CD4-positive, alpha-beta memory T cell (primary cell): ENCODE results near the gene POLR2M. TPM values are rescaled to one million over a fixed set of nuclear protein-coding genes. Genes with fewer than 3 reads are reported as not detected.

Experiments used
- CTCF ChIA-PET: fragments of 350-600 bp; sonication (Branson Sonifier 250); formaldehyde crosslinking; loops from one replicate; lab custom pipeline; 2021; ENCODE audit warnings: inconsistent platforms; ENCODE audit not compliant: partially characterized antibody; lab: Charles Lee
- POLR2A ChIA-PET: fragments of 350-600 bp; sonication (Branson Sonifier 250); formaldehyde crosslinking; loops from one replicate; lab custom pipeline; 2021; ENCODE audit not compliant: partially characterized antibody; lab: Charles Lee
- DNase-seq, 5 donors: peaks; one replicate each; pipeline versions ENCODE4 v3.0.0 to v3.0.0-alpha.2; 2020 to 2022; ENCODE audit warnings: mixed read lengths in 1 of 5
- H3K27ac ChIP-seq: one replicate; pipeline ENCODE4 v1.7.0; 2013; ENCODE audit warnings: low read depth, low read length
- H3K27me3 ChIP-seq: 2 replicates; pipeline ENCODE4 v1.7.0; 2013; ENCODE audit warnings: mild to moderate bottlenecking, low read length, moderate library complexity; ENCODE audit not compliant: insufficient read depth
- H3K36me3 ChIP-seq: 2 replicates; pipeline ENCODE4 v1.7.0; 2013; ENCODE audit warnings: mild to moderate bottlenecking, low read length, moderate library complexity; ENCODE audit not compliant: insufficient read depth
- H3K4me1 ChIP-seq: 2 replicates; pipeline ENCODE4 v1.7.0; 2013; ENCODE audit warnings: mild to moderate bottlenecking, low read length, moderate library complexity; ENCODE audit not compliant: insufficient read depth
- H3K4me3 ChIP-seq, 2 donors: one replicate each; pipeline ENCODE4 v1.7.0; 2013; ENCODE audit warnings: low read length in 2 of 2, mild to moderate bottlenecking in 1 of 2
- H3K9me3 ChIP-seq, 2 donors: one replicate each; pipeline ENCODE4 v1.7.0; 2013; ENCODE audit warnings: low read length in 2 of 2, control low read depth in 1 of 2; ENCODE audit not compliant: control insufficient read depth in 1 of 2
- H3K27ac Mint-ChIP-seq, 7 donors: one replicate each; pipeline ENCODE4 v1.8.0; 2020 to 2021; ENCODE audit warnings: mixed read lengths in 7 of 7, mild to moderate bottlenecking in 6 of 7, inconsistent platforms in 3 of 7, moderate library complexity in 3 of 7
- H3K27me3 Mint-ChIP-seq, 2 donors: one replicate each; pipeline ENCODE4 v1.8.0; 2020 to 2021; ENCODE audit warnings: mixed read lengths in 2 of 2
- H3K36me3 Mint-ChIP-seq, 2 donors: one replicate each; pipeline ENCODE4 v1.8.0; 2020 to 2021; ENCODE audit warnings: mixed read lengths in 2 of 2, inconsistent platforms in 1 of 2, mild to moderate bottlenecking in 1 of 2
- H3K4me1 Mint-ChIP-seq, 4 donors: one replicate each; pipeline ENCODE4 v1.8.0; 2020 to 2021; ENCODE audit warnings: mixed read lengths in 4 of 4, mild to moderate bottlenecking in 1 of 4
- H3K4me3 Mint-ChIP-seq, 8 donors: one replicate each; pipeline ENCODE4 v1.8.0; 2020 to 2021; ENCODE audit warnings: mixed read lengths in 8 of 8, mild to moderate bottlenecking in 7 of 8, moderate library complexity in 6 of 8, inconsistent platforms in 3 of 8
- H3K9me3 Mint-ChIP-seq, 8 donors: one replicate each; pipeline ENCODE4 v1.8.0; 2020 to 2021; ENCODE audit warnings: mixed read lengths in 8 of 8, mild to moderate bottlenecking in 5 of 8, inconsistent platforms in 3 of 8, moderate library complexity in 1 of 8
- intact Hi-C: fragments of 100-400 bp; cut with micrococcal nuclease; formaldehyde crosslinking; loops from one replicate; pipeline ENCODE4 v1.15.1; 2023
- polyA plus RNA-seq, 2 donors: library from polyadenylated mRNA; unstranded; fragments of 300-500 nt; fragmentation: Illumina TruSeq; gene quantifications; one replicate each; pipeline ENCODE4 v1.2.3, GENCODE V29; 2021
- total RNA-seq, 2 experiments: library from RNA; stranded (reverse); gene quantifications; one replicate each; pipeline ENCODE4 v1.2.3, GENCODE V29; 2021

Gene POLR2M
- total and polyA plus RNA-seq, 4 experiments from 2014 or later: 49.8 to 97.3 (median 78.0) TPM

GRCh38 chr15:57692709-57693108 is 13.8 kb upstream of the POLR2M start:
- Histone ChIP-seq H3K36me3 (no peaks in the 10 kb centered on the region), H3K4me3 (no peak overlapping the region), H3K4me1 (no peaks in the 10 kb centered on the region), H3K27me3 (no peaks in the 10 kb centered on the region), H3K27ac (no peak overlapping the region), H3K9me3 (no peaks in the 10 kb centered on the region)
- Mint-ChIP-seq H3K36me3 (no peaks in the 10 kb centered on the region), H3K27me3 (peaks cover 0 to 4% of the 10 kb centered on the region in 2 donors), H3K9me3 (no peaks in the 10 kb centered on the region), H3K4me3 (no peak overlapping the region), H3K27ac (no peak overlapping the region), H3K4me1 (no peaks in the 10 kb centered on the region)
- ChIA-PET POLR2A (no interaction called here), CTCF (no interaction called here)
- intact Hi-C loops: no loop called here
- DNase-seq: no peak

- Mint-ChIP-seq H3K36me3 (no peaks in the 10 kb centered on the region), H3K9me3 (no peaks in the 10 kb centered on the region), H3K27ac (no peak overlapping the region), H3K4me1 (no peaks in the 10 kb centered on the region), H3K4me3 (no peak overlapping the region), H3K27me3 (peaks cover 0 to 9% of the 10 kb centered on the region in 2 donors)
- no peak for DNase-seq
- no peaks in the 10 kb centered on the region for H3K36me3 ChIP-seq
- intact Hi-C loops: no loop called here
- no peak overlapping the region for H3K4me3 ChIP-seq
- no peaks in the 10 kb centered on the region for H3K27me3 ChIP-seq
- POLR2A ChIA-PET: interaction anchor here (1.4 kb wide), 1 partner anchor 12 kb away, joined by 3 read pairs; the partner anchor contains the start of gene POLR2M
- no peak overlapping the region for H3K27ac ChIP-seq
- CTCF ChIA-PET: no interaction called here
- no peaks in the 10 kb centered on the region for H3K4me1 ChIP-seq
- H3K9me3 ChIP-seq: no peaks in the 10 kb centered on the region
Measured at GRCh38 chr15:57694279-57694678, 12.2 kb upstream of the POLR2M start.

GRCh38 chr15:57696146-57696545 is 10.4 kb upstream of the POLR2M start:
- CTCF ChIA-PET: interaction anchor here (1.5 to 2.6 kb wide), 3 partner anchors 17 to 36 kb away, joined by 3 to 7 read pairs (median 4); no protein-coding TSS in a partner anchor
- no peak for DNase-seq

GRCh38 chr15:57697588-57697987 is 8.9 kb upstream of the POLR2M start:
- Histone ChIP-seq H3K36me3 (no peaks in the 10 kb centered on the region), H3K4me1 (peaks cover 1% of the 10 kb centered on the region), H3K27me3 (no peaks in the 10 kb centered on the region), H3K9me3 (no peaks in the 10 kb centered on the region), H3K4me3 (no peak overlapping the region), H3K27ac (no peak overlapping the region)
- CTCF ChIA-PET: interaction anchor here (1.5 kb wide), 1 partner anchor 32 kb away, joined by 4 read pairs; no protein-coding TSS in a partner anchor
- POLR2A ChIA-PET: no interaction called here
- Mint-ChIP-seq H3K9me3 (no peaks in the 10 kb centered on the region), H3K36me3 (no peaks in the 10 kb centered on the region), H3K27me3 (peaks cover 2 to 11% of the 10 kb centered on the region in 2 donors), H3K4me3 (no peak overlapping the region), H3K27ac (no peak overlapping the region), H3K4me1 (peaks cover 0 to 6% (median 4%) of the 10 kb centered on the region in 4 donors)
- no peak for DNase-seq
- intact Hi-C loops: no loop called here

More at GRCh38 chr15:57696146-57696545, 10.4 kb upstream of the POLR2M start:
- H3K27me3 ChIP-seq: no peaks in the 10 kb centered on the region
- POLR2A ChIA-PET: no interaction called here
- H3K36me3 ChIP-seq: no peaks in the 10 kb centered on the region
- no peaks in the 10 kb centered on the region for H3K9me3 ChIP-seq
- Mint-ChIP-seq H3K27me3 (peaks cover 2 to 11% of the 10 kb centered on the region in 2 donors), H3K4me3 (no peak overlapping the region), H3K9me3 (no peaks in the 10 kb centered on the region), H3K36me3 (no peaks in the 10 kb centered on the region), H3K4me1 (no peaks in the 10 kb centered on the region), H3K27ac (peak overlapping the region in 1 of 7 donors; percentile 19)
- no peak overlapping the region for H3K27ac ChIP-seq
- no peak overlapping the region for H3K4me3 ChIP-seq
- H3K4me1 ChIP-seq: no peaks in the 10 kb centered on the region
- intact Hi-C loops: no loop called here

GRCh38 chr15:57698243-57698642 is 8.3 kb upstream of the POLR2M start:
- Histone ChIP-seq H3K9me3 (no peaks in the 10 kb centered on the region), H3K4me1 (peaks cover 8% of the 10 kb centered on the region), H3K27ac (no peak overlapping the region), H3K4me3 (no peak overlapping the region), H3K36me3 (no peaks in the 10 kb centered on the region), H3K27me3 (no peaks in the 10 kb centered on the region)
- H3K36me3 Mint-ChIP-seq: no peaks in the 10 kb centered on the region
- ChIA-PET CTCF (no interaction called here), POLR2A (no interaction called here)
- H3K27me3 Mint-ChIP-seq: peaks cover 2 to 11% of the 10 kb centered on the region in 2 donors
- no peak for DNase-seq
- no peak overlapping the region for H3K4me3 Mint-ChIP-seq
- intact Hi-C loops: no loop called here
- peaks cover 6 to 13% (median 11%) of the 10 kb centered on the region in 4 donors for H3K4me1 Mint-ChIP-seq
- no peaks in the 10 kb centered on the region for H3K9me3 Mint-ChIP-seq
- H3K27ac Mint-ChIP-seq: no peak overlapping the region

- Histone ChIP-seq H3K4me3 (no peak overlapping the region), H3K27ac (no peak overlapping the region), H3K27me3 (no peaks in the 10 kb centered on the region), H3K36me3 (no peaks in the 10 kb centered on the region), H3K4me1 (peaks cover 15% of the 10 kb centered on the region), H3K9me3 (no peaks in the 10 kb centered on the region)
- intact Hi-C loops: no loop called here
- CTCF ChIA-PET: no interaction called here
- no peaks in the 10 kb centered on the region for H3K36me3 Mint-ChIP-seq
- peaks cover 2 to 11% of the 10 kb centered on the region in 2 donors for H3K27me3 Mint-ChIP-seq
- peaks cover 14 to 20% (median 17%) of the 10 kb centered on the region in 4 donors for H3K4me1 Mint-ChIP-seq
- H3K4me3 Mint-ChIP-seq: no peak overlapping the region
- no peak overlapping the region for H3K27ac Mint-ChIP-seq
- no peak for DNase-seq
- POLR2A ChIA-PET: no interaction called here
- no peaks in the 10 kb centered on the region for H3K9me3 Mint-ChIP-seq
Measured at GRCh38 chr15:57698991-57699390, 7.5 kb upstream of the POLR2M start.

- peaks cover 41% of the 10 kb centered on the region for H3K4me1 ChIP-seq
- H3K27me3 ChIP-seq: no peaks in the 10 kb centered on the region
- Mint-ChIP-seq H3K27me3 (peaks cover 2 to 3% of the 10 kb centered on the region in 2 donors), H3K27ac (peak overlapping the region; percentile 50 to 94 (median 85)), H3K9me3 (no peaks in the 10 kb centered on the region), H3K36me3 (peaks cover 0 to 10% of the 10 kb centered on the region in 2 donors), H3K4me1 (peaks cover 33 to 58% (median 48%) of the 10 kb centered on the region in 4 donors), H3K4me3 (peak overlapping the region; percentile 1 to 83 (median 66))
- H3K27ac ChIP-seq: no peak overlapping the region
- CTCF ChIA-PET: interaction anchor here (0.7 to 1.4 kb wide), 2 partner anchors 28 to 143 kb away, joined by 4 read pairs; no protein-coding TSS in a partner anchor
- POLR2A ChIA-PET: no interaction called here
- peak; percentile 47 to 72 (median 54) for DNase-seq
- intact Hi-C loops: no loop called here
- H3K9me3 ChIP-seq: no peaks in the 10 kb centered on the region
- H3K36me3 ChIP-seq: no peaks in the 10 kb centered on the region
- no peak overlapping the region for H3K4me3 ChIP-seq
Measured at GRCh38 chr15:57703387-57703786, 3.1 kb upstream of the POLR2M start.
